Adrenal gland (tissue), 5 donors: ENCODE measurements around the gene ATG9B.

Experiments used
- CTCF ChIP-seq, 6 experiments: fragments of 450-650 bp in 4 of 6; fragments of 200-600 bp in 2 of 6; sonication (generic) in 1 of 6; IDR thresholded peaks; 1 replicate in 5 of 6; 2 replicates in 1 of 6; pipeline versions ENCODE4 v1.5.1 to v1.8.0; 2016 to 2021; ENCODE audit warnings: antibody characterized with exemption in 6 of 6, mild to moderate bottlenecking in 2 of 6, moderate library complexity in 1 of 6
- POLR2A ChIP-seq, 2 donors: fragments of 450-650 bp; IDR thresholded peaks; one replicate each; pipeline ENCODE4 v1.6.1; 2017; ENCODE audit warnings: antibody characterized with exemption in 2 of 2, mild to moderate bottlenecking in 2 of 2, moderate library complexity in 1 of 2
- donor health status: DM: no; HTN: no; CAD: no.

- TF ChIP-seq POLR2A (IDR thresholded peaks at IDR 0.05) = no peak
- TF ChIP-seq CTCF (IDR thresholded peaks at IDR 0.05) = no peak
Observed at GRCh38 chr7:150976529-150977381, 47.5 kb downstream of the ATG9B start.
